Activated effector memory CD4-positive, alpha-beta T cell treated with anti-CD3 and anti-CD28 coated beads, Interleukin-2, amount 50 U/mL, for 16 hours (primary cell): ENCODE measurements around the gene SHLD1.
"Not testable (repeated sequence)": the region's sequence is repeated elsewhere in the genome, so short reads cannot be mapped to it uniquely, and the experiment has no call there.

Experiments
- DNase-seq: peaks from one replicate; pipeline ENCODE4 v3.0.0-alpha.2; 2020

The SHLD1 gene

GRCh38 chr20:5737619-5737953, 12.6 kb upstream of the SHLD1 start:
- no peak for DNase-seq

GRCh38 chr20:5737966-5738365, 12.2 kb upstream of the SHLD1 start:
- no peak for DNase-seq

- DNase-seq = not testable (repeated sequence)
Observed at GRCh38 chr20:5740643-5741042, 9.6 kb upstream of the SHLD1 start.

GRCh38 chr20:5741089-5741488, 9.1 kb upstream of the SHLD1 start:
- DNase-seq = no peak

- DNase-seq = no peak
Observed at GRCh38 chr20:5742041-5742440, 8.2 kb upstream of the SHLD1 start.

GRCh38 chr20:5745416-5746030, 4.7 kb upstream of the SHLD1 start:
- no peak for DNase-seq

- no peak for DNase-seq
Observed at GRCh38 chr20:5746064-5746463, 4.1 kb upstream of the SHLD1 start.

- no peak for DNase-seq
Observed at GRCh38 chr20:5748246-5748645, 2.0 kb upstream of the SHLD1 start.

GRCh38 chr20:5749512-5749951, 669 bp upstream of the SHLD1 start:
- DNase-seq = not testable (repeated sequence)

GRCh38 chr20:5751856-5752255, 1.7 kb downstream of the SHLD1 start:
- DNase-seq = no peak

GRCh38 chr20:5753814-5754213, 3.6 kb downstream of the SHLD1 start:
- no peak for DNase-seq

GRCh38 chr20:5757949-5758348, 7.7 kb downstream of the SHLD1 start:
- DNase-seq = no peak

- DNase-seq = no peak
Observed at GRCh38 chr20:5766085-5766764, 16.0 kb downstream of the SHLD1 start.

- no peak for DNase-seq
Observed at GRCh38 chr20:5767493-5768098, 17.4 kb downstream of the SHLD1 start.

- no peak for DNase-seq
Observed at GRCh38 chr20:5770231-5770986, 20.2 kb downstream of the SHLD1 start.

- DNase-seq = no peak
Observed at GRCh38 chr20:5770987-5771318, 20.8 kb downstream of the SHLD1 start.

GRCh38 chr20:5772704-5773103, 22.5 kb downstream of the SHLD1 start:
- no peak for DNase-seq

- DNase-seq = no peak
Observed at GRCh38 chr20:5773589-5773988, 23.4 kb downstream of the SHLD1 start.

GRCh38 chr20:5776077-5776476, 25.9 kb downstream of the SHLD1 start:
- no peak for DNase-seq

GRCh38 chr20:5779071-5779900, 29.1 kb downstream of the SHLD1 start:
- no peak for DNase-seq

GRCh38 chr20:5780846-5781217, 30.6 kb downstream of the SHLD1 start:
- no peak for DNase-seq

GRCh38 chr20:5781367-5781766, 31.2 kb downstream of the SHLD1 start:
- not testable (repeated sequence) for DNase-seq
